Tibial nerve (tissue), 4 donors: ENCODE data around the gene UPF1.

Experiments
- CTCF ChIP-seq, 5 experiments: fragments of 200-600 bp in 3 of 5; fragments of 450-650 bp in 2 of 5; sonication (generic) in 3 of 5; IDR thresholded peaks; one replicate each; pipeline ENCODE4 v1.5.1; 2016 to 2019; ENCODE audit warnings: antibody characterized with exemption in 5 of 5, mild to moderate bottlenecking in 3 of 5, moderate library complexity in 2 of 5
- EP300 ChIP-seq, 2 donors: sonication (generic); formaldehyde crosslinking; IDR thresholded peaks; one replicate each; pipeline ENCODE4 v1.6.1; 2017; ENCODE audit warnings: antibody characterized with exemption in 2 of 2, mild to moderate bottlenecking in 1 of 2
- POLR2A ChIP-seq, 2 donors: fragments of 450-650 bp; IDR thresholded peaks; one replicate each; pipeline ENCODE4 v1.6.1; 2017; ENCODE audit warnings: antibody characterized with exemption in 2 of 2, mild to moderate bottlenecking in 2 of 2, moderate library complexity in 2 of 2

GRCh38 chr19:18868380-18869022, 36.7 kb downstream of the UPF1 start:
- no peak for TF ChIP-seq CTCF (IDR thresholded peaks at IDR 0.05)
- TF ChIP-seq POLR2A (IDR thresholded peaks at IDR 0.05): no peak
- TF ChIP-seq EP300 (IDR thresholded peaks at IDR 0.05): no peak
